Stimulated activated CD4-positive, alpha-beta T cell treated with anti-CD3 and anti-CD28 coated beads, Interleukin-15, amount 100 ng/mL, for 1 hour (primary cell): ENCODE data around the gene DERA.
"Not testable (repeated sequence)": the region's sequence is repeated elsewhere in the genome, so short reads cannot be mapped to it uniquely, and the experiment has no call there.

ENCODE experiments used
- DNase-seq, 2 donors: peaks; one replicate each; pipeline ENCODE4 v3.0.0-alpha.2; 2020; ENCODE audit warnings: low read depth in 1 of 2, low spot score in 1 of 2

DERA gene

GRCh38 chr12:16006752-16007151 is 95.6 kb downstream of the DERA start:
- DNase-seq, result no peak

- no peak for DNase-seq
These were observed 97.3 kb downstream of the DERA start for GRCh38 chr12:16008421-16008824.

- no peak for DNase-seq
These were observed 101.0 kb downstream of the DERA start for GRCh38 chr12:16012117-16012516.

- not testable (repeated sequence) for DNase-seq
These were observed 102.6 kb downstream of the DERA start for GRCh38 chr12:16013722-16014121.

- not testable (repeated sequence) for DNase-seq
These were observed 103.3 kb downstream of the DERA start for GRCh38 chr12:16014394-16014793.

- no peak for DNase-seq
These were observed 105.6 kb downstream of the DERA start for GRCh38 chr12:16016748-16017147.

- no peak for DNase-seq
These were observed 107.2 kb downstream of the DERA start for GRCh38 chr12:16018306-16018705.

- DNase-seq, result no peak
These were observed 108.0 kb downstream of the DERA start for GRCh38 chr12:16019136-16019535.

GRCh38 chr12:16020031-16020430 is 108.9 kb downstream of the DERA start:
- DNase-seq, result no peak

- no peak for DNase-seq
These were observed 109.9 kb downstream of the DERA start for GRCh38 chr12:16021026-16021425.

GRCh38 chr12:16021676-16022075 is 110.5 kb downstream of the DERA start:
- no peak for DNase-seq

GRCh38 chr12:16027002-16027401 is 115.9 kb downstream of the DERA start:
- no peak for DNase-seq

GRCh38 chr12:16030744-16031143 is 119.6 kb downstream of the DERA start:
- no peak for DNase-seq

GRCh38 chr12:16034136-16034817 is 123.1 kb downstream of the DERA start:
- no peak for DNase-seq

- DNase-seq, result no peak
These were observed 124.9 kb downstream of the DERA start for GRCh38 chr12:16036073-16036472.

GRCh38 chr12:16037533-16037932 is 126.4 kb downstream of the DERA start:
- DNase-seq, result no peak

- DNase-seq, result no peak
These were observed 132.3 kb downstream of the DERA start for GRCh38 chr12:16043480-16043879.

- no peak for DNase-seq
These were observed 135.1 kb downstream of the DERA start for GRCh38 chr12:16046266-16046665.

- DNase-seq, result no peak
These were observed 137.4 kb downstream of the DERA start for GRCh38 chr12:16048511-16048910.

- no peak for DNase-seq
These were observed 145.8 kb downstream of the DERA start for GRCh38 chr12:16056910-16057309.

GRCh38 chr12:16057351-16057751 is 146.2 kb downstream of the DERA start:
- not testable (repeated sequence) for DNase-seq

- no peak for DNase-seq
These were observed 151.5 kb downstream of the DERA start for GRCh38 chr12:16062611-16063010.

- no peak for DNase-seq
These were observed 152.6 kb downstream of the DERA start for GRCh38 chr12:16063726-16064125.
